A673 (cell line): ENCODE data around the gene TSPYL2. TPM values are rescaled to one million over a fixed set of nuclear protein-coding genes. Genes with fewer than 3 reads are reported as not detected.

Experiments used
- BruUV-seq: library from RNA; stranded (reverse); fragments of 400-500 nt; replicated peaks from 2 replicates; lab custom pipeline; 2021; lab: Mats Ljungman, UMichigan
- CTCF ChIA-PET: fragments of 300-600 bp; sonication (Branson Sonifier 250); formaldehyde crosslinking; loops from one replicate; lab custom pipeline; 2022; ENCODE audit warnings: antibody characterized with exemption; lab: Charles Lee
- POLR2A ChIA-PET: fragments of 300-600 bp; sonication (Branson Sonifier 250); formaldehyde crosslinking; loops from one replicate; lab custom pipeline; 2022; ENCODE audit warnings: antibody characterized with exemption; ENCODE audit not compliant: low non-redundant PET; lab: Charles Lee
- DNase-seq: peaks from one replicate; pipeline ENCODE4 v3.0.0-alpha.2; 2015; ENCODE audit warnings: low spot score
- H3K27ac ChIP-seq: fragments of 200-600 bp; sonication (generic); 2 replicates; pipeline ENCODE4 v1.5.1; 2016; ENCODE audit warnings: mixed run types, low read depth, mild to moderate bottlenecking, mixed read lengths, antibody characterized with exemption, low read length; ENCODE audit not compliant: poor library complexity, severe bottlenecking
- H3K27me3 ChIP-seq: fragments of 200-600 bp; sonication (generic); replicated peaks from 2 replicates; pipeline ENCODE4 v1.6.1; 2017; ENCODE audit warnings: mixed run types, low read depth, mild to moderate bottlenecking, mixed read lengths, antibody characterized with exemption, low read length; ENCODE audit not compliant: insufficient read depth, poor library complexity
- H3K36me3 ChIP-seq: fragments of 200-600 bp; sonication (generic); 2 replicates; pipeline ENCODE4 v1.6.1; 2016; ENCODE audit warnings: mixed run types, mild to moderate bottlenecking, mixed read lengths, antibody characterized with exemption, low read length; ENCODE audit not compliant: insufficient read depth, poor library complexity, severe bottlenecking
- H3K4me1 ChIP-seq: fragments of 200-600 bp; sonication (generic); 2 replicates; pipeline ENCODE4 v1.6.1; 2017; ENCODE audit warnings: mixed run types, mild to moderate bottlenecking, mixed read lengths, antibody characterized with exemption, low read length; ENCODE audit not compliant: insufficient read depth, poor library complexity, severe bottlenecking
- H3K4me3 ChIP-seq: fragments of 200-600 bp; sonication (generic); 2 replicates; pipeline ENCODE4 v1.5.1; 2016; ENCODE audit warnings: low read depth, mixed run types, mild to moderate bottlenecking, mixed read lengths, low read length; ENCODE audit not compliant: poor library complexity, severe bottlenecking
- H3K9me3 ChIP-seq: fragments of 200-600 bp; sonication (generic); 2 replicates; pipeline ENCODE4 v1.6.1; 2016; ENCODE audit warnings: mixed run types, low read depth, mild to moderate bottlenecking, mixed read lengths, antibody characterized with exemption, low read length; ENCODE audit not compliant: poor library complexity, severe bottlenecking
- CTCF ChIP-seq: fragments of 300-800, 200-600 bp; sonication (generic); conservative IDR thresholded peaks from 2 replicates; pipeline ENCODE4 v1.5.1; 2017; ENCODE audit warnings: low read depth, mild to moderate bottlenecking, antibody characterized with exemption, low read length, moderate library complexity, mixed read lengths
- EZH2 ChIP-seq: fragments of 200-600 bp; sonication (generic); IDR thresholded peaks from 2 replicates; pipeline ENCODE4 v1.6.1; 2017; ENCODE audit warnings: borderline replicate concordance, low read depth, mild to moderate bottlenecking, mixed read lengths, antibody characterized with exemption, low read length; ENCODE audit not compliant: poor library complexity, severe bottlenecking
- intact Hi-C: fragments of 100-400 bp; cut with micrococcal nuclease; formaldehyde crosslinking; loops from one replicate; pipeline ENCODE4 v1.10.0; 2022; ENCODE audit not compliant: unreplicated experiment
- total RNA-seq: library from RNA; stranded (reverse); gene quantifications from 2 replicates; pipeline ENCODE4 v1.2.3, GENCODE V29; 2021

Gene TSPYL2
- total RNA-seq, 1 experiment from 2014 or later, result 25.0 TPM

GRCh38 chrX:53095796-53096195, 13.6 kb downstream of the TSPYL2 start:
- CTCF ChIA-PET, result interaction anchor here (0.6 kb wide), 1 partner anchor 235 kb away, joined by 3 read pairs; no protein-coding TSS in a partner anchor
- Histone ChIP-seq H3K4me3 (no peak overlapping the region), H3K36me3 (no peaks in the 10 kb centered on the region), H3K27me3 (no peaks in the 10 kb centered on the region), H3K9me3 (no peaks in the 10 kb centered on the region), H3K27ac (no peak overlapping the region), H3K4me1 (peaks cover 5% of the 10 kb centered on the region)
- POLR2A ChIA-PET, result no interaction called here
- no peak for DNase-seq
- BruUV-seq, result no TSS peak
- no peak for TF ChIP-seq CTCF
- no peak for TF ChIP-seq EZH2
- intact Hi-C loops, result no loop called here

GRCh38 chrX:53114864-53115549, 32.8 kb downstream of the TSPYL2 start:
- ChIA-PET CTCF (no interaction called here), POLR2A (no interaction called here)
- no peaks in the 10 kb centered on the region for H3K27me3 ChIP-seq
- TF ChIP-seq EZH2 (no peak), CTCF (no peak)
- H3K4me3 ChIP-seq, result no peak overlapping the region
- no peaks in the 10 kb centered on the region for H3K9me3 ChIP-seq
- no peak for DNase-seq
- no peak overlapping the region for H3K27ac ChIP-seq
- H3K36me3 ChIP-seq, result no peaks in the 10 kb centered on the region
- BruUV-seq, result no TSS peak
- H3K4me1 ChIP-seq, result no peaks in the 10 kb centered on the region
- intact Hi-C loops, result no loop called here

GRCh38 chrX:53115550-53115874, 33.3 kb downstream of the TSPYL2 start:
- intact Hi-C loops, result no loop called here
- Histone ChIP-seq H3K27ac (no peak overlapping the region), H3K36me3 (no peaks in the 10 kb centered on the region), H3K4me1 (no peaks in the 10 kb centered on the region), H3K4me3 (no peak overlapping the region), H3K27me3 (no peaks in the 10 kb centered on the region), H3K9me3 (no peaks in the 10 kb centered on the region)
- ChIA-PET CTCF (no interaction called here), POLR2A (no interaction called here)
- BruUV-seq, result no TSS peak
- DNase-seq, result no peak
- TF ChIP-seq EZH2 (no peak), CTCF (no peak)
